ENCODE results near the gene MTHFD2L.
"Not testable (repeated sequence)": the region's sequence is repeated elsewhere in the genome, so short reads cannot be mapped to it uniquely, and the experiment has no call there.

The MTHFD2L gene

GRCh38 chr4:74203467-74203866 is 45.5 kb downstream of the MTHFD2L start:
- H3K9me3 ChIP-seq: no peaks in the 10 kb centered on the region
- TF ChIP-seq CTCF (IDR thresholded peaks at IDR 0.05; ENCODE audit: low read depth, low read length): no peak
- no peaks in the 10 kb centered on the region for H3K36me3 ChIP-seq
- DNase-seq: no peak
- no peak overlapping the region for H3K4me3 ChIP-seq (ENCODE audit: low read depth, low read length)
- no peaks in the 10 kb centered on the region for H3K27me3 ChIP-seq
- H3K4me1 ChIP-seq: no peaks in the 10 kb centered on the region

DNA sequence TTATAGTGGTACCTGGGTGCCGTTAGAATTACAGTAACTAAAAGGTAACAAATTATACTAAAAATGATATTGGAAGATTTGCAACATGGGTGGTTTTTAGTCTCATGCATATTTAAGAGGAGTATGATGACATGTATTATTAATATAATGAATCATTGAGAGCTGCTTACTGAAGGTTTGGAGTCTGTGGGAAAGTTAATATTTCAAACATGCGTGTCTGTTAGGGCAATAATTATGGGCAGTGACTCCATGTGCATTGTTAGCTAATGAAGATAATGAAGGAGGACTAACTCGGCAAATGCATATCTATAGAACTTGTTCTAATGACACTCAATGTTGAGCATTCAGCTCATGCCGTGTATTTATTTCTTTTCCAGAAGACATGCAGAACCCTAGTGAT is 47.1 kb downstream of the MTHFD2L start:
- Histone ChIP-seq H3K9me3 (no peaks in the 10 kb centered on the region), H3K4me1 (no peaks in the 10 kb centered on the region), H3K27me3 (no peaks in the 10 kb centered on the region), H3K4me3 (ENCODE audit: low read depth, low read length) (no peak overlapping the region), H3K36me3 (no peaks in the 10 kb centered on the region)
- no peak for TF ChIP-seq CTCF (IDR thresholded peaks at IDR 0.05; ENCODE audit: low read depth, low read length)
- DNase-seq: no peak

DNA sequence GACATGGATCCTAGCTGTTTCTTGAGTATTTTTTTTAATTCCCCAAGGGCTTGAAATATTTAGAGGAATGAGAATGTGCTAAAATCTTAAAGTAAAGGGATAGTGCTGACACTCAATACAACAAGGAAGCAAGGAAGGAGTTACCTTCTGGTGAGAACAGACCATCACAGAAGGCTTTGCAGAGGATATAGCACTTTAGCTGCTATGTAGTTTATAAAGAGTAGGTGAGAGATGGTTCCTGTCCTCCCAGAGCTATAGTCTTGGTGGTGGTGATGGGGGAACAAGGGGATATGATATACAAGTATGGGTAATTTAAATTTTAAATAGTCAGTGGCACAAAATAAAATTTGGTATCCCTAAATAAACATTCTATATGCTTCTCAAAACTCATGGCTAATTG is 47.6 kb downstream of the MTHFD2L start:
- DNase-seq: no peak
- H3K4me1 ChIP-seq: no peaks in the 10 kb centered on the region
- no peaks in the 10 kb centered on the region for H3K27me3 ChIP-seq
- no peaks in the 10 kb centered on the region for H3K9me3 ChIP-seq
- no peak overlapping the region for H3K4me3 ChIP-seq (ENCODE audit: low read depth, low read length)
- H3K36me3 ChIP-seq: no peaks in the 10 kb centered on the region
- TF ChIP-seq CTCF (IDR thresholded peaks at IDR 0.05; ENCODE audit: low read depth, low read length): no peak

DNA sequence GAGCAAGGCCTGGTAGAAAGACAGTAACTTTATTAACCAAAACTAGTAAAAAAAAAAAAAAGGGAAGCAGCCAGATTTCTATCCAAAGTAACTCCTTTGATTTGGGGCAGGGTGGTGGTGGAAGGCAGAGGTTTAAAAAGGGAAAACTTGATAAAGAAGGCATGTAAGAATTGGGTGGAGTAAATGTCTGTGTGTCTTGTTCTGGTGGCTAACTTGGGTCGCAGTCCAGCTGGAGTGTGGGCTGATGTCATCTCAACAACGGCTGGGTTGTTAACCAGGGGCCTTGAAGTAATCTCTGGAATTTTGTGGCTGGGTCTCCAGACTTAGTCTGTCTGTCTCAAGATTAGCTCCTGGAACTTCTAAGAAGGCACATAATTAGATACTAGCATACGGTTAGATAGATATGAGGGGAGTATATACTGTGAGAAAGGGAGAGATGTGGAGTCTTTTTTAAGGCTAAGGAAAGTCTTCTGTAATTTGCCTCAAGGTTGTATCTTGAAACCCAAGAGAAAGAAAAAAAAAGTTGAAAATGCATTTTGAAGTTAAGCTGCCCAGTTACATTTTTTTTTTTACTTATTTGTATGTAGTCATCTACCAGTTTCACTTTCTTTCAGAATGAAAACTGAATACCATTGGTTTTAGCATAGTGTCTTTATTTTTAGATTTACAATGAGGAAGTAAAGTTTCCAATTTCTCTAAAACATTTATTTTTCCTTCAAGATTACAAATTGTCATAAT is 48.3 kb downstream of the MTHFD2L start:
- no peaks in the 10 kb centered on the region for H3K36me3 ChIP-seq
- no peak for TF ChIP-seq CTCF (IDR thresholded peaks at IDR 0.05; ENCODE audit: low read depth, low read length)
- DNase-seq: no peak

DNA sequence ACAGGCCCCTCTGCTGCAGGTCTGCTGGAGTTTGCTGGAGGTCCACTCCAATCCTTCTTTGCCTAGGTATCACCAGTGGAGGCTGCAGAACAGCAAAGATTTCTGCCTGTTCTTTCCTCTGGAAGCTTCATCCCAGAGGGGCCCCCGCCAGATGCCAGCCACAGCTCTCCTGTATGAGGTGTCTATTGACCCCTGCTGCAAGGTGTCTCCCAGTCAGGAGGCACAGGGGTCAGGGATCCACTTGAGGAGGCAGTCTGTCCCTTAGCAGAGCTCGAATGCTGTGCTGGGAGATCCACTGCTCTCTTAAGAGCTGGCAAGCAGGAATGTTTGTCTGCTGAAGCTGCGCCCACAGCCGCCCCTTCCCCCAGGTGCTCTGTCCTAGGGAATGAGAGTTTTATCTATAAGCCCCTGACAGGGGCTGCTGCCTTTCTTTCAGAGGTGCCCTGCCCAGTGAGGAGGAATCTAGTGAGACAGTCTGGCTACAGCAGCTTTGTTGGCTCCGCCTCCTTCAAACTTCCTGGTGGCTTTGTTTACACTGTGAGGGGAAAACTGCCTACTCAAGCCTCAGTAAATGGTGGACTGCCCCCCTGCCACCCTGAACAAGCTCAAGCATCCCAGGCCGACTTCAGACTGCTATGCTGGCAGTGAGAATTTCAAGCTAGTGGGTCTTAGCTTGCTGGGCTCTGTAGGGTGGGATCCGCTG is 56.7 kb downstream of the MTHFD2L start:
- not testable (repeated sequence) for DNase-seq; H3K27me3 ChIP-seq; H3K9me3 ChIP-seq; H3K36me3 ChIP-seq; H3K4me3 ChIP-seq (ENCODE audit: low read depth, low read length); H3K4me1 ChIP-seq

More for the DNA sequence above, 48.3 kb downstream of the MTHFD2L start:
- Histone ChIP-seq H3K4me3 (ENCODE audit: low read depth, low read length) (no peak overlapping the region), H3K27me3 (no peaks in the 10 kb centered on the region), H3K4me1 (no peaks in the 10 kb centered on the region), H3K9me3 (no peaks in the 10 kb centered on the region)

DNA sequence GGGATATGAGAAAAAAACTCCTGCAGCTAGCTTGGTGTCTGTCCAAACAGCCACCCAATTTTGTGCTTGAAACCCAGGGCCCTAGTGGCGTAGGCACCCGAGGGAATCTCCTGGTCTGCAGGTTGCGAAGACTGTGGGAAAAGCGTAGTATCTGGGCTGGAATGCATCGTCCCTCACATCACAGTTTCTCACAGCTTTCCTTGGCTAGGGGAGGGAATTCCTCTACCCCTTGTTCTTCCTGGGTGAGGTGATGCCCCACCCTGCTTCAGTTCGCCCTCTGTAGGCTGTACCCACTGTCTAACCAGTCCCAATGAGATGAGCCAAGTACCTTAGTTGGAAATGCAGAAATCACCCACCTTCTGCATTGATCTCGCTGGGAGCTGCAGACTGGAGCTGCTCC is 57.3 kb downstream of the MTHFD2L start:
- not testable (repeated sequence) for H3K4me3 ChIP-seq (ENCODE audit: low read depth, low read length); H3K9me3 ChIP-seq; H3K27me3 ChIP-seq; DNase-seq; H3K36me3 ChIP-seq; H3K4me1 ChIP-seq

- no peak for TF ChIP-seq CTCF (IDR thresholded peaks at IDR 0.05; ENCODE audit: low read depth, low read length)
- H3K4me1 ChIP-seq: no peaks in the 10 kb centered on the region
- H3K36me3 ChIP-seq: no peaks in the 10 kb centered on the region
- no peaks in the 10 kb centered on the region for H3K9me3 ChIP-seq
- DNase-seq: no peak
- no peak overlapping the region for H3K4me3 ChIP-seq (ENCODE audit: low read depth, low read length)
- H3K27me3 ChIP-seq: no peaks in the 10 kb centered on the region
Measured at GRCh38 chr4:74217365-74217764, 59.4 kb downstream of the MTHFD2L start.
